ENCODE measurements around the gene EIF3F. TPM values are rescaled to one million over a fixed set of nuclear protein-coding genes. Genes with fewer than 3 reads are reported as not detected.

Gene EIF3F
- total and polyA plus RNA-seq, 2 of the 13 experiments (the other 11 are each of a cell fraction or from before 2014, with no cell fraction given) = 109 to 191 TPM

DNA sequence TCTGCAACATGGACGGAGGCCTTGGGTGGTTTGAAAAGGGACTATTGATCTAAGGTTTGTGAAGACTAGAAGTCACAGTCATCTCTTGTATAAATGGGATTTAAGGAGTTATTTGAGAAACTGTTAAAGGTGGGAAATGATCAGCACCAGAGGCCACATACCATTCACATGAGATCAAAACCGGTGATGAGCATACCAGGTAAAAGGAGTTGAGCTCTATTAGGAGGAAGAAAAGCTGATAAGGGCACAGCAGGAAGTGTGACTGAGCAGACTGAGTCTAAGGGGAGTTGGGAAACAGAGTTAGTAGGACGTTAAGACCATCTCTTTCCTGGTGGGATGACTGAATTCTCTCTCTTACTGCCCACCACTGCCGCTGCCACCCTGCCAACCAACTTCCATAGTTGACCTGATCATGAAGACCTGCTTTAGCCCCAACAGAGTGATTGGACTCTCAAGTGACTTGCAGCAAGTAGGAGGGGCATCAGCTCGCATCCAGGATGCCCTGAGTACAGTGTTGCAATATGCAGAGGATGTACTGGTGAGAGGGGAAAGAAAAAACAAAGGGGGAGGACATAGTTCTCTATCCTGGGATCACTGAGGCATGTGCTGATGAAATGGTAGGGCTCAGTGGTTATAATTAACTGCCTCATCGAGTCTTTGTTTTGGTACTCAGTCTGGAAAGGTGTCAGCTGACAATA is 7.6 kb downstream of the EIF3F start:
- TF ChIP-seq ZNF615 (CRISPR knock-in tag; IDR thresholded peaks at IDR 0.05; ENCODE audit: borderline replicate concordance) = no peak
- no peak for TF ChIP-seq CBX5 (CRISPR knock-in tag; IDR thresholded peaks at IDR 0.05; ENCODE audit: borderline replicate concordance)
- no peak for TF ChIP-seq MTA3 (CRISPR knock-in tag; IDR thresholded peaks at IDR 0.05)
- TF ChIP-seq ZNF274 (CRISPR knock-in tag; IDR thresholded peaks at IDR 0.05) = no peak
- TF ChIP-seq, protein P1, sequence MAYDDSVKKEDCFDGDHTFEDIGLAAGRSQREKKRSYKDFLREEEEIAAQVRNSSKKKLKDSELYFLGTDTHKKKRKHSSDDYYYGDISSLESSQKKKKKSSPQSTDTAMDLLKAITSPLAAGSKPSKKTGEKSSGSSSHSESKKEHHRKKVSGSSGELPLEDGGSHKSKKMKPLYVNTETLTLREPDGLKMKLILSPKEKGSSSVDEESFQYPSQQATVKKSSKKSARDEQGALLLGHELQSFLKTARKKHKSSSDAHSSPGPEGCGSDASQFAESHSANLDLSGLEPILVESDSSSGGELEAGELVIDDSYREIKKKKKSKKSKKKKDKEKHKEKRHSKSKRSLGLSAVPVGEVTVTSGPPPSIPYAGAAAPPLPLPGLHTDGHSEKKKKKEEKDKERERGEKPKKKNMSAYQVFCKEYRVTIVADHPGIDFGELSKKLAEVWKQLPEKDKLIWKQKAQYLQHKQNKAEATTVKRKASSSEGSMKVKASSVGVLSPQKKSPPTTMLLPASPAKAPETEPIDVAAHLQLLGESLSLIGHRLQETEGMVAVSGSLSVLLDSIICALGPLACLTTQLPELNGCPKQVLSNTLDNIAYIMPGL (CRISPR knock-in tag; IDR thresholded peaks at IDR 0.05; ENCODE audit: borderline replicate concordance in 1 of 2, low read depth in 1 of 2) = no peak
- TF ChIP-seq ZBTB20 (CRISPR knock-in tag; IDR thresholded peaks at IDR 0.05; ENCODE audit: borderline replicate concordance, low read depth) = no peak
- no peak for TF ChIP-seq SAP130 (CRISPR knock-in tag; IDR thresholded peaks at IDR 0.05; ENCODE audit: low read depth)
- TF ChIP-seq, protein P2, sequence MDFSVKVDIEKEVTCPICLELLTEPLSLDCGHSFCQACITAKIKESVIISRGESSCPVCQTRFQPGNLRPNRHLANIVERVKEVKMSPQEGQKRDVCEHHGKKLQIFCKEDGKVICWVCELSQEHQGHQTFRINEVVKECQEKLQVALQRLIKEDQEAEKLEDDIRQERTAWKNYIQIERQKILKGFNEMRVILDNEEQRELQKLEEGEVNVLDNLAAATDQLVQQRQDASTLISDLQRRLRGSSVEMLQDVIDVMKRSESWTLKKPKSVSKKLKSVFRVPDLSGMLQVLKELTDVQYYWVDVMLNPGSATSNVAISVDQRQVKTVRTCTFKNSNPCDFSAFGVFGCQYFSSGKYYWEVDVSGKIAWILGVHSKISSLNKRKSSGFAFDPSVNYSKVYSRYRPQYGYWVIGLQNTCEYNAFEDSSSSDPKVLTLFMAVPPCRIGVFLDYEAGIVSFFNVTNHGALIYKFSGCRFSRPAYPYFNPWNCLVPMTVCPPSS (IDR thresholded peaks at IDR 0.05) = no peak
- TF ChIP-seq ETV6 (CRISPR knock-in tag; conservative IDR thresholded peaks at IDR 0.05) = no peak
- H3K36me3 ChIP-seq (replicated peaks in 1 of 2; ENCODE audit: control insufficient read depth in 1 of 2, insufficient read depth in 2 of 2, low read length in 2 of 2) = peaks cover 39 to 77% of the 10 kb centered on the region in 2 experiments
- WGBS (ENCODE audit: low lambda C conversion rate) = 99% methylated on average over 5 of the region's 6 CpGs

More for the DNA sequence above, 7.6 kb downstream of the EIF3F start:
- Histone ChIP-seq H4K20me1 (ENCODE audit: insufficient read depth, low read length) (no peaks in the 10 kb centered on the region), H3K4me3 (replicated peaks in 1 of 3; ENCODE audit: insufficient read depth in 1 of 3, low read depth in 2 of 3, low read length in 3 of 3) (no peak overlapping the region), H3K4me1 (ENCODE audit: insufficient read depth, low read length) (peaks cover 2% of the 10 kb centered on the region), H3K9ac (ENCODE audit: insufficient read depth, low read depth, low read length) (no peak overlapping the region), H3K79me2 (ENCODE audit: insufficient read depth, low read length) (peaks cover 6% of the 10 kb centered on the region), H2AFZ (ENCODE audit: low read length) (no peak overlapping the region), H3K9me3 (ENCODE audit: low read length) (no peaks in the 10 kb centered on the region), H3K4me2 (ENCODE audit: low read depth, low read length) (no peak overlapping the region), H3K27ac (ENCODE audit: extremely low read length, insufficient read depth, low read length) (no peak overlapping the region), H3K27me3 (ENCODE audit: control insufficient read depth in 1 of 2, insufficient read depth in 2 of 2, low read length in 2 of 2) (no peaks in the 10 kb centered on the region)
- intact Hi-C loops (cut with micrococcal nuclease; ENCODE audit: unreplicated experiment) (no loop called here), in situ Hi-C loops (cut with HindIII; ENCODE audit: extremely low pct_ligation_motif_present, low pct_unique_long_range_greater_than_20kb) (no loop called here)
- FAIRE-seq = no peak
- ChIA-PET CTCF (ENCODE audit: low intra/inter-chr PET ratio, low total read pairs) (no interaction called here), POLR2A (no interaction called here)
- DNase-seq (ENCODE audit: low spot score) = no peak
- no peak for ATAC-seq
- no TSS peak for BruUV-seq (replicated peaks)

All from HepG2 (cell line).